SK-N-SH treated with all-trans-retinoic acid at 6 μM for 48 hours (cell line): ENCODE measurements around the gene ABCG2.

ENCODE experiments used
- ATAC-seq: fragments of 200-7000 bp; cut with Tn5 transposase; 3 replicates; pipeline ENCODE4 v1.9.1; 2020; ENCODE audit warnings: mild to moderate bottlenecking, moderate library complexity
- ARNTL ChIP-seq: fragments of 450-650 bp; formaldehyde crosslinking; IDR thresholded peaks from 2 replicates; pipeline ENCODE4 v1.5.0; 2020; ENCODE audit warnings: low read depth, mild to moderate bottlenecking, moderate library complexity, borderline replicate concordance
- BACH2 ChIP-seq: fragments of 250-450 bp; sonication (Bioruptor Pico); IDR thresholded peaks from 2 replicates; pipeline ENCODE4 v1.9.0; 2021; ENCODE audit warnings: mild to moderate bottlenecking, borderline replicate concordance
- CREB5 ChIP-seq: fragments of 250-450 bp; sonication (Bioruptor Pico); IDR thresholded peaks from 2 replicates; pipeline ENCODE4 v1.5.1; 2020; ENCODE audit warnings: low read depth, mild to moderate bottlenecking, moderate library complexity
- CSDC2 ChIP-seq: fragments of 250-450 bp; sonication (Bioruptor Pico); IDR thresholded peaks from 2 replicates; pipeline ENCODE4 v1.5.0; 2020; ENCODE audit warnings: mild to moderate bottlenecking, moderate library complexity
- CSRNP3 ChIP-seq: fragments of 250-450 bp; sonication (Bioruptor Pico); IDR thresholded peaks from 2 replicates; pipeline ENCODE4 v1.5.1; 2021; ENCODE audit warnings: mild to moderate bottlenecking, moderate library complexity
- ESRRG ChIP-seq: fragments of 250-450 bp; sonication (Bioruptor Pico); IDR thresholded peaks from 2 replicates; pipeline ENCODE4 v1.6.1; 2021; ENCODE audit warnings: mild to moderate bottlenecking
- GLIS3 ChIP-seq: fragments of 250-450 bp; sonication (Bioruptor Pico); IDR thresholded peaks from 2 replicates; pipeline ENCODE4 v1.5.0; 2020; ENCODE audit warnings: mild to moderate bottlenecking, moderate library complexity
- ISL1 ChIP-seq: fragments of 250-450 bp; sonication (Bioruptor Pico); IDR thresholded peaks from 2 replicates; pipeline ENCODE4 v2.1.2; 2022; ENCODE audit warnings: mild to moderate bottlenecking, moderate library complexity
- PATZ1 ChIP-seq: fragments of 250-450 bp; sonication (Bioruptor Pico); IDR thresholded peaks from 2 replicates; pipeline ENCODE4 v1.8.0; 2020; ENCODE audit warnings: mild to moderate bottlenecking, moderate library complexity, borderline replicate concordance
- POU6F1 ChIP-seq: fragments of 250-450 bp; sonication (Bioruptor Pico); IDR thresholded peaks from 2 replicates; pipeline ENCODE4 v1.8.0; 2021; ENCODE audit warnings: low read depth, mild to moderate bottlenecking, moderate library complexity, borderline replicate concordance
- PPARA ChIP-seq: fragments of 250-450 bp; sonication (Bioruptor Pico); IDR thresholded peaks from 2 replicates; pipeline ENCODE4 v1.5.0; 2020; ENCODE audit warnings: mild to moderate bottlenecking, borderline replicate concordance
- RARB ChIP-seq: fragments of 250-450 bp; sonication (Bioruptor Pico); IDR thresholded peaks from 2 replicates; pipeline ENCODE4 v1.8.0; 2021; ENCODE audit warnings: mild to moderate bottlenecking, moderate library complexity
- SNAI2 ChIP-seq: fragments of 250-450 bp; sonication (Bioruptor Pico); IDR thresholded peaks from 2 replicates; pipeline ENCODE4 v1.5.0; 2020; ENCODE audit warnings: mild to moderate bottlenecking, moderate library complexity
- TCF4 ChIP-seq: fragments of 250-450 bp; sonication (Bioruptor Pico); IDR thresholded peaks from 2 replicates; pipeline ENCODE4 v1.8.0; 2021; ENCODE audit warnings: mild to moderate bottlenecking, moderate library complexity, borderline replicate concordance
- TOX ChIP-seq: fragments of 250-450 bp; sonication (Bioruptor Pico); IDR thresholded peaks from 2 replicates; pipeline ENCODE4 v1.8.0; 2021; ENCODE audit warnings: mild to moderate bottlenecking, moderate library complexity, borderline replicate concordance
- ZC3H10 ChIP-seq: fragments of 250-450 bp; sonication (Bioruptor Pico); IDR thresholded peaks from 2 replicates; pipeline ENCODE4 v1.5.1; 2021; ENCODE audit warnings: mild to moderate bottlenecking, moderate library complexity
- ZFP3 ChIP-seq: fragments of 250-450 bp; sonication (Bioruptor Pico); IDR thresholded peaks from 2 replicates; pipeline ENCODE4 v1.5.0; 2020; ENCODE audit warnings: mild to moderate bottlenecking, moderate library complexity
- ZFP30 ChIP-seq: fragments of 450-650 bp; formaldehyde crosslinking; IDR thresholded peaks from 2 replicates; pipeline ENCODE4 v1.5.0; 2022; ENCODE audit warnings: mild to moderate bottlenecking, moderate library complexity
- ZNF565 ChIP-seq: fragments of 450-650 bp; formaldehyde crosslinking; conservative IDR thresholded peaks from 2 replicates; pipeline ENCODE4 v1.5.0; 2020; ENCODE audit warnings: low read depth, mild to moderate bottlenecking, moderate library complexity
- ZNF70 ChIP-seq: fragments of 450-650 bp; formaldehyde crosslinking; IDR thresholded peaks from 2 replicates; pipeline ENCODE4 v1.5.0; 2020; ENCODE audit warnings: mild to moderate bottlenecking, moderate library complexity
- ZNF8 ChIP-seq: fragments of 450-650 bp; formaldehyde crosslinking; IDR thresholded peaks from 2 replicates; pipeline ENCODE4 v1.5.0; 2020; ENCODE audit warnings: mild to moderate bottlenecking, moderate library complexity

Gene ABCG2

GRCh38 chr4:88148560-88148959 is 9.9 kb downstream of the ABCG2 start:
- TF ChIP-seq GLIS3 (CRISPR knock-in tag) (no peak), CSDC2 (no peak), BACH2 (CRISPR knock-in tag) (no peak), ZNF565 (CRISPR knock-in tag) (no peak), POU6F1 (no peak), ZC3H10 (CRISPR knock-in tag) (no peak), SNAI2 (no peak), CSRNP3 (no peak), PATZ1 (CRISPR knock-in tag) (no peak), PPARA (CRISPR knock-in tag) (no peak), ZNF8 (CRISPR knock-in tag) (no peak), ARNTL (CRISPR knock-in tag) (no peak), ZNF70 (CRISPR knock-in tag) (no peak), ZFP30 (CRISPR knock-in tag) (no peak), ISL1 (CRISPR knock-in tag) (no peak), TOX (CRISPR knock-in tag) (no peak)
- ATAC-seq, result no peak

- no peak for ATAC-seq
- TF ChIP-seq TOX (CRISPR knock-in tag) (no peak), CSRNP3 (no peak), TCF4 (CRISPR knock-in tag) (no peak)
Observed at GRCh38 chr4:88147799-88148217, 10.6 kb downstream of the ABCG2 start.

- no peak for ATAC-seq
- no peak for TF ChIP-seq ZNF565 (CRISPR knock-in tag)
- no peak for TF ChIP-seq GLIS3 (CRISPR knock-in tag)
- TF ChIP-seq ESRRG (CRISPR knock-in tag), result no peak
- no peak for TF ChIP-seq BACH2 (CRISPR knock-in tag)
- no peak for TF ChIP-seq ZFP3 (CRISPR knock-in tag)
- TF ChIP-seq CREB5 (CRISPR knock-in tag), result no peak
- TF ChIP-seq CSRNP3, result no peak
- no peak for TF ChIP-seq RARB
- no peak for TF ChIP-seq ZNF8 (CRISPR knock-in tag)
- no peak for TF ChIP-seq ARNTL (CRISPR knock-in tag)
- TF ChIP-seq, all 23 proteins: peak for 0
Observed at GRCh38 chr4:88146891-88147290, 11.5 kb downstream of the ABCG2 start.
